AG04449 (cell line): ENCODE measurements around the gene PER3.

Experiments
- CTCF ChIA-PET: fragments of 350-600 bp; formaldehyde crosslinking; extraction: SDS; loops from one replicate; lab custom pipeline; 2021; ENCODE audit warnings: antibody characterized with exemption; lab: Yijun Ruan, JAX
- POLR2A ChIA-PET: fragments of 400-600, 350-600 bp; formaldehyde crosslinking; extraction: SDS; loops from one replicate; lab custom pipeline; 2020; ENCODE audit warnings: antibody characterized with exemption, inconsistent platforms; lab: Yijun Ruan, JAX
- DNase-seq: peaks from one replicate; pipeline ENCODE4 v3.0.0-alpha.2; 2010; ENCODE audit warnings: low read depth, low spot score
- H3K4me3 ChIP-seq: 2 replicates; pipeline ENCODE4 v1.5.1; 2011; ENCODE audit warnings: low read depth, mild to moderate bottlenecking, control low read depth, low read length
- CTCF ChIP-seq: IDR thresholded peaks from one replicate; pipeline ENCODE4 v1.5.1; 2011; ENCODE audit warnings: mild to moderate bottlenecking, moderate library complexity, low read length, control low read depth, inconsistent platforms; ENCODE audit not compliant: insufficient read depth; ENCODE audit errors: missing control alignments

PER3 gene

GRCh38 chr1:7871136-7871535 is 87.0 kb downstream of the PER3 start:
- POLR2A ChIA-PET, result no interaction called here
- CTCF ChIA-PET, result no interaction called here
- no peak for TF ChIP-seq CTCF
- no peak overlapping the region for H3K4me3 ChIP-seq
- DNase-seq, result no peak

- H3K4me3 ChIP-seq, result no peak overlapping the region
- no peak for DNase-seq
- POLR2A ChIA-PET, result no interaction called here
- CTCF ChIA-PET, result no interaction called here
- no peak for TF ChIP-seq CTCF
Measured at GRCh38 chr1:7873801-7874795, 90.0 kb downstream of the PER3 start.

GRCh38 chr1:7878027-7878426 is 93.9 kb downstream of the PER3 start:
- no peak for DNase-seq
- ChIA-PET POLR2A (no interaction called here), CTCF (no interaction called here)
- TF ChIP-seq CTCF, result no peak
- no peak overlapping the region for H3K4me3 ChIP-seq

GRCh38 chr1:7879228-7879627 is 95.1 kb downstream of the PER3 start:
- ChIA-PET CTCF (no interaction called here), POLR2A (no interaction called here)
- no peak for DNase-seq
- no peak overlapping the region for H3K4me3 ChIP-seq
- TF ChIP-seq CTCF, result no peak

- no peak for DNase-seq
- POLR2A ChIA-PET, result no interaction called here
- no peak overlapping the region for H3K4me3 ChIP-seq
- TF ChIP-seq CTCF, result no peak
- CTCF ChIA-PET, result no interaction called here
Measured at GRCh38 chr1:7884757-7885156, 100.7 kb downstream of the PER3 start.

- CTCF ChIA-PET, result interaction anchor here (1.5 kb wide), 1 partner anchor 16 kb away, joined by 3 read pairs; no protein-coding TSS in a partner anchor
- no peak for DNase-seq
- TF ChIP-seq CTCF, result no peak
- POLR2A ChIA-PET, result no interaction called here
- no peak overlapping the region for H3K4me3 ChIP-seq
Measured at GRCh38 chr1:7885513-7886404, 101.7 kb downstream of the PER3 start.
